A549 (cell line): ENCODE results near the gene IL20RB. TPM values are rescaled to one million over a fixed set of nuclear protein-coding genes. Genes with fewer than 3 reads are reported as not detected.

Experiments used
- ATAC-seq, 2 experiments: fragments of 200-7000 bp in 1 of 2; fragments of >200 bp in 1 of 2; cut with Nextera tagmentation in 1 of 2; cut with Tn5 transposase in 1 of 2; 3 replicates each; pipeline versions ENCODE4 v1.8.0 to v1.9.1; 2018 to 2020; ENCODE audit warnings: mild to moderate bottlenecking in 1 of 2, moderate library complexity in 1 of 2
- CTCF ChIA-PET: fragments of 300-600 bp; sonication (Branson Sonifier 250); formaldehyde crosslinking; extraction: SDS; loops from one replicate; lab custom pipeline; 2021; ENCODE audit warnings: antibody characterized with exemption, inconsistent platforms; lab: Yijun Ruan, JAX
- POLR2A ChIA-PET: fragments of 350-600 bp; formaldehyde crosslinking; extraction: SDS; loops from one replicate; lab custom pipeline; 2021; ENCODE audit warnings: antibody characterized with exemption, inconsistent platforms; lab: Yijun Ruan, JAX
- DNase-seq, 2 experiments: peaks; one replicate each; pipeline versions ENCODE4 v3.0.0 to v3.0.0-alpha.2; 2011 to 2016; ENCODE audit warnings: low read depth in 1 of 2, low spot score in 1 of 2
- FAIRE-seq: peaks from 2 replicates; lab custom pipeline; 2011; peaks lifted over from hg19 to GRCh38; lab: Jason Lieb, UNC
- H3K27ac ChIP-seq, 2 experiments: fragments of >200 bp; sonication (Bioruptor Twin); formaldehyde crosslinking; 3 replicates each; pipeline ENCODE4 v1.5.1; 2016 to 2017
- H3K4me1 ChIP-seq: fragments of >200 bp; sonication (Bioruptor Twin); formaldehyde crosslinking; 3 replicates; pipeline ENCODE4 v1.6.1; 2016
- H3K4me2 ChIP-seq: fragments of >200 bp; sonication (Bioruptor Twin); formaldehyde crosslinking; 3 replicates; pipeline ENCODE4 v1.6.1; 2016
- H3K4me3 ChIP-seq: fragments of >200 bp; sonication (Bioruptor Twin); formaldehyde crosslinking; 3 replicates; pipeline ENCODE4 v1.5.1; 2016
- H3K9me3 ChIP-seq: fragments of >200 bp; sonication (Bioruptor Twin); formaldehyde crosslinking; 3 replicates; pipeline ENCODE4 v1.6.1; 2016
- BCL3 ChIP-seq: fragments of >200 bp; sonication (Bioruptor Twin); formaldehyde crosslinking; IDR thresholded peaks from 3 replicates; pipeline ENCODE4 v1.6.1; 2016
- CBX8 ChIP-seq: fragments of 200-600 bp; sonication (generic); IDR thresholded peaks from 2 replicates; pipeline ENCODE4 v1.6.1; 2016
- EHF ChIP-seq: fragments of 250-450 bp; sonication (Bioruptor Pico); IDR thresholded peaks from 2 replicates; pipeline ENCODE4 v1.5.0; 2020; ENCODE audit warnings: mild to moderate bottlenecking
- ELK1 ChIP-seq: fragments of 150-350 bp; IDR thresholded peaks from 2 replicates; pipeline ENCODE4 v1.6.1; 2014; ENCODE audit warnings: low read depth, mild to moderate bottlenecking, low read length
- EP300 ChIP-seq, 2 experiments: fragments of >200 bp; sonication (Bioruptor Twin); formaldehyde crosslinking; IDR thresholded peaks; 2 replicates in 1 of 2; 3 replicates in 1 of 2; pipeline ENCODE4 v1.6.1; 2016 to 2017
- ESRRA ChIP-seq: fragments of 150-350 bp; IDR thresholded peaks from 2 replicates; pipeline ENCODE4 v1.6.1; 2014; ENCODE audit warnings: mild to moderate bottlenecking, low read length, borderline replicate concordance
- KDM1A ChIP-seq: fragments of 200-600 bp; sonication (generic); IDR thresholded peaks from 2 replicates; pipeline ENCODE4 v1.6.1; 2016; ENCODE audit warnings: low read depth, mild to moderate bottlenecking
- MAFK ChIP-seq: fragments of 450-650 bp; IDR thresholded peaks from 2 replicates; pipeline ENCODE4 v1.6.1; 2014; ENCODE audit not compliant: partially characterized antibody
- MYC ChIP-seq: IDR thresholded peaks from 2 replicates; pipeline ENCODE4 v1.6.1; 2012; ENCODE audit warnings: mild to moderate bottlenecking, inconsistent platforms, low read length, improper control_type of control experiment, borderline replicate concordance
- NFE2L2 ChIP-seq: fragments of 150-350 bp; conservative IDR thresholded peaks from 2 replicates; pipeline ENCODE4 v1.6.1; 2014; ENCODE audit warnings: low read length
- NPAS2 ChIP-seq: fragments of 250-450 bp; sonication (Bioruptor Pico); IDR thresholded peaks from 2 replicates; pipeline ENCODE4 v1.8.0; 2022; ENCODE audit warnings: mild to moderate bottlenecking, moderate library complexity, borderline replicate concordance
- NR3C1 ChIP-seq: fragments of >200 bp; sonication (Bioruptor Twin); formaldehyde crosslinking; IDR thresholded peaks from 3 replicates; pipeline ENCODE4 v1.6.1; 2017
- RCOR1 ChIP-seq: fragments of 150-350 bp; IDR thresholded peaks from 2 replicates; pipeline ENCODE4 v1.6.1; 2014; ENCODE audit warnings: antibody characterized with exemption, low read length, low read depth
- RFX5 ChIP-seq: fragments of 450-650 bp; IDR thresholded peaks from 2 replicates; pipeline ENCODE4 v1.7.1; 2014; ENCODE audit warnings: antibody characterized with exemption, mild to moderate bottlenecking, moderate library complexity
- TFCP2L1 ChIP-seq: fragments of 250-450 bp; sonication (Bioruptor Pico); IDR thresholded peaks from 2 replicates; pipeline ENCODE4 v1.5.0; 2021; ENCODE audit warnings: mild to moderate bottlenecking
- USF2 ChIP-seq: fragments of 450-650 bp; IDR thresholded peaks from 2 replicates; pipeline ENCODE4 v1.6.1; 2014; ENCODE audit warnings: antibody characterized with exemption
- ZFP36 ChIP-seq: fragments of 450-650 bp; IDR thresholded peaks from 2 replicates; pipeline ENCODE4 v1.6.1; 2014; ENCODE audit warnings: borderline replicate concordance; ENCODE audit not compliant: partially characterized antibody
- ZSCAN20 ChIP-seq: fragments of 250-450 bp; sonication (Bioruptor Pico); IDR thresholded peaks from 2 replicates; pipeline ENCODE4 v1.8.0; 2022; ENCODE audit warnings: mild to moderate bottlenecking, moderate library complexity
- WGBS: methylation state at CpG from one replicate; pipeline ENCODE4 v1.1.6; 2017; ENCODE audit errors: missing lambda C conversion rate; 5-methylcytosine and 5-hydroxymethylcytosine counted together
- polyA plus RNA-seq, 4 experiments: library from polyadenylated mRNA; depleted of rRNA in 3 of 4; stranded (reverse); fragments of >200 nt; fragmentation: RNase III in 1 of 4; extraction: RNeasy Plus Mini Kit Qiagen cat#74134 plus additional on column Dnase treatment in 1 of 4; gene quantifications; 2 replicates in 3 of 4; 3 replicates in 1 of 4; pipeline ENCODE4 v1.2.3, GENCODE V29; 2011 to 2017
- TF ChIP-seq, protein P1 (sequence below): IDR thresholded peaks from 2 replicates; pipeline ENCODE4 v1.6.1; 2012; ENCODE audit warnings: low read depth, borderline replicate concordance
- TF ChIP-seq, protein P2 (sequence below): fragments of 250-450 bp; sonication (Bioruptor Pico); IDR thresholded peaks from 2 replicates; pipeline ENCODE4 v1.5.0; 2021; ENCODE audit warnings: mild to moderate bottlenecking, moderate library complexity, borderline replicate concordance
- TF ChIP-seq, protein P3 (sequence below): fragments of 200-600 bp; sonication (generic); IDR thresholded peaks from 2 replicates; pipeline ENCODE4 v1.6.1; 2016; ENCODE audit warnings: antibody characterized with exemption, mild to moderate bottlenecking, moderate library complexity
- TF ChIP-seq, protein P4 (sequence below): fragments of >200 bp; sonication (Bioruptor Twin); formaldehyde crosslinking; IDR thresholded peaks from 3 replicates; pipeline ENCODE4 v1.5.1; 2016

Gene IL20RB
- polyA plus RNA-seq, 2 of the 4 experiments (the other 2 are of a cell fraction), result 1.1 to 6.9 TPM

GRCh38 chr3:136973352-136973751 is 15.6 kb downstream of the IL20RB start:
- H3K4me2 ChIP-seq, result no peak overlapping the region
- WGBS, result 84% methylated on average over 4 of the region's 4 CpGs
- DNase-seq, result no peak
- H3K4me3 ChIP-seq, result no peak overlapping the region
- no peak for TF ChIP-seq MAFK
- no peak for TF ChIP-seq RFX5
- TF ChIP-seq BCL3, result no peak
- no peak for TF ChIP-seq ESRRA
- TF ChIP-seq NFE2L2, result no peak
- no peak for TF ChIP-seq EHF (CRISPR knock-in tag)
- no peak for TF ChIP-seq CBX8
- no peak for TF ChIP-seq ZSCAN20
- TF ChIP-seq, protein P1, sequence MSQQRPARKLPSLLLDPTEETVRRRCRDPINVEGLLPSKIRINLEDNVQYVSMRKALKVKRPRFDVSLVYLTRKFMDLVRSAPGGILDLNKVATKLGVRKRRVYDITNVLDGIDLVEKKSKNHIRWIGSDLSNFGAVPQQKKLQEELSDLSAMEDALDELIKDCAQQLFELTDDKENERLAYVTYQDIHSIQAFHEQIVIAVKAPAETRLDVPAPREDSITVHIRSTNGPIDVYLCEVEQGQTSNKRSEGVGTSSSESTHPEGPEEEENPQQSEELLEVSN, result no peak
- TF ChIP-seq, protein P2, sequence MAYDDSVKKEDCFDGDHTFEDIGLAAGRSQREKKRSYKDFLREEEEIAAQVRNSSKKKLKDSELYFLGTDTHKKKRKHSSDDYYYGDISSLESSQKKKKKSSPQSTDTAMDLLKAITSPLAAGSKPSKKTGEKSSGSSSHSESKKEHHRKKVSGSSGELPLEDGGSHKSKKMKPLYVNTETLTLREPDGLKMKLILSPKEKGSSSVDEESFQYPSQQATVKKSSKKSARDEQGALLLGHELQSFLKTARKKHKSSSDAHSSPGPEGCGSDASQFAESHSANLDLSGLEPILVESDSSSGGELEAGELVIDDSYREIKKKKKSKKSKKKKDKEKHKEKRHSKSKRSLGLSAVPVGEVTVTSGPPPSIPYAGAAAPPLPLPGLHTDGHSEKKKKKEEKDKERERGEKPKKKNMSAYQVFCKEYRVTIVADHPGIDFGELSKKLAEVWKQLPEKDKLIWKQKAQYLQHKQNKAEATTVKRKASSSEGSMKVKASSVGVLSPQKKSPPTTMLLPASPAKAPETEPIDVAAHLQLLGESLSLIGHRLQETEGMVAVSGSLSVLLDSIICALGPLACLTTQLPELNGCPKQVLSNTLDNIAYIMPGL (CRISPR knock-in tag), result no peak
- TF ChIP-seq ELK1, result no peak
- no peak for TF ChIP-seq KDM1A
- CTCF ChIA-PET, result no interaction called here
- H3K4me1 ChIP-seq, result no peaks in the 10 kb centered on the region
- ATAC-seq, result no peak
- no peak overlapping the region for H3K27ac ChIP-seq
- no peaks in the 10 kb centered on the region for H3K9me3 ChIP-seq
- no peak for FAIRE-seq
- POLR2A ChIA-PET, result no interaction called here

GRCh38 chr3:136974670-136975069 is 16.9 kb downstream of the IL20RB start:
- WGBS, result 46% methylated on average over 2 of the region's 2 CpGs
- no peak for DNase-seq
- no peaks in the 10 kb centered on the region for H3K4me1 ChIP-seq
- FAIRE-seq, result no peak
- ChIA-PET CTCF (no interaction called here), POLR2A (no interaction called here)
- H3K9me3 ChIP-seq, result no peaks in the 10 kb centered on the region
- no peak for ATAC-seq
- H3K4me3 ChIP-seq, result no peak overlapping the region
- H3K27ac ChIP-seq, result no peak overlapping the region
- H3K4me2 ChIP-seq, result no peak overlapping the region
- TF ChIP-seq KDM1A (no peak), NFE2L2 (no peak), EP300 (IDR thresholded peaks at IDR 0.05) (no peak), NPAS2 (CRISPR knock-in tag) (no peak), MAFK (no peak), ESRRA (no peak), ZFP36 (no peak), TFCP2L1 (CRISPR knock-in tag) (no peak), MYC (no peak), NR3C1 (no peak), RCOR1 (no peak), USF2 (no peak)
- TF ChIP-seq, protein P3, sequence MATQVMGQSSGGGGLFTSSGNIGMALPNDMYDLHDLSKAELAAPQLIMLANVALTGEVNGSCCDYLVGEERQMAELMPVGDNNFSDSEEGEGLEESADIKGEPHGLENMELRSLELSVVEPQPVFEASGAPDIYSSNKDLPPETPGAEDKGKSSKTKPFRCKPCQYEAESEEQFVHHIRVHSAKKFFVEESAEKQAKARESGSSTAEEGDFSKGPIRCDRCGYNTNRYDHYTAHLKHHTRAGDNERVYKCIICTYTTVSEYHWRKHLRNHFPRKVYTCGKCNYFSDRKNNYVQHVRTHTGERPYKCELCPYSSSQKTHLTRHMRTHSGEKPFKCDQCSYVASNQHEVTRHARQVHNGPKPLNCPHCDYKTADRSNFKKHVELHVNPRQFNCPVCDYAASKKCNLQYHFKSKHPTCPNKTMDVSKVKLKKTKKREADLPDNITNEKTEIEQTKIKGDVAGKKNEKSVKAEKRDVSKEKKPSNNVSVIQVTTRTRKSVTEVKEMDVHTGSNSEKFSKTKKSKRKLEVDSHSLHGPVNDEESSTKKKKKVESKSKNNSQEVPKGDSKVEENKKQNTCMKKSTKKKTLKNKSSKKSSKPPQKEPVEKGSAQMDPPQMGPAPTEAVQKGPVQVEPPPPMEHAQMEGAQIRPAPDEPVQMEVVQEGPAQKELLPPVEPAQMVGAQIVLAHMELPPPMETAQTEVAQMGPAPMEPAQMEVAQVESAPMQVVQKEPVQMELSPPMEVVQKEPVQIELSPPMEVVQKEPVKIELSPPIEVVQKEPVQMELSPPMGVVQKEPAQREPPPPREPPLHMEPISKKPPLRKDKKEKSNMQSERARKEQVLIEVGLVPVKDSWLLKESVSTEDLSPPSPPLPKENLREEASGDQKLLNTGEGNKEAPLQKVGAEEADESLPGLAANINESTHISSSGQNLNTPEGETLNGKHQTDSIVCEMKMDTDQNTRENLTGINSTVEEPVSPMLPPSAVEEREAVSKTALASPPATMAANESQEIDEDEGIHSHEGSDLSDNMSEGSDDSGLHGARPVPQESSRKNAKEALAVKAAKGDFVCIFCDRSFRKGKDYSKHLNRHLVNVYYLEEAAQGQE, result no peak
- TF ChIP-seq, protein P2 (CRISPR knock-in tag), result no peak
- TF ChIP-seq, protein P4, sequence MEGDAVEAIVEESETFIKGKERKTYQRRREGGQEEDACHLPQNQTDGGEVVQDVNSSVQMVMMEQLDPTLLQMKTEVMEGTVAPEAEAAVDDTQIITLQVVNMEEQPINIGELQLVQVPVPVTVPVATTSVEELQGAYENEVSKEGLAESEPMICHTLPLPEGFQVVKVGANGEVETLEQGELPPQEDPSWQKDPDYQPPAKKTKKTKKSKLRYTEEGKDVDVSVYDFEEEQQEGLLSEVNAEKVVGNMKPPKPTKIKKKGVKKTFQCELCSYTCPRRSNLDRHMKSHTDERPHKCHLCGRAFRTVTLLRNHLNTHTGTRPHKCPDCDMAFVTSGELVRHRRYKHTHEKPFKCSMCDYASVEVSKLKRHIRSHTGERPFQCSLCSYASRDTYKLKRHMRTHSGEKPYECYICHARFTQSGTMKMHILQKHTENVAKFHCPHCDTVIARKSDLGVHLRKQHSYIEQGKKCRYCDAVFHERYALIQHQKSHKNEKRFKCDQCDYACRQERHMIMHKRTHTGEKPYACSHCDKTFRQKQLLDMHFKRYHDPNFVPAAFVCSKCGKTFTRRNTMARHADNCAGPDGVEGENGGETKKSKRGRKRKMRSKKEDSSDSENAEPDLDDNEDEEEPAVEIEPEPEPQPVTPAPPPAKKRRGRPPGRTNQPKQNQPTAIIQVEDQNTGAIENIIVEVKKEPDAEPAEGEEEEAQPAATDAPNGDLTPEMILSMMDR, result no peak
